GM18526 (cell line): ENCODE measurements around the gene UGT1A9.

ENCODE experiments used
- POLR2A ChIP-seq: IDR thresholded peaks from 3 replicates; pipeline ENCODE4 v1.6.1; 2011; ENCODE audit not compliant: insufficient read length; ENCODE audit errors: extremely low read depth

Gene UGT1A9

DNA sequence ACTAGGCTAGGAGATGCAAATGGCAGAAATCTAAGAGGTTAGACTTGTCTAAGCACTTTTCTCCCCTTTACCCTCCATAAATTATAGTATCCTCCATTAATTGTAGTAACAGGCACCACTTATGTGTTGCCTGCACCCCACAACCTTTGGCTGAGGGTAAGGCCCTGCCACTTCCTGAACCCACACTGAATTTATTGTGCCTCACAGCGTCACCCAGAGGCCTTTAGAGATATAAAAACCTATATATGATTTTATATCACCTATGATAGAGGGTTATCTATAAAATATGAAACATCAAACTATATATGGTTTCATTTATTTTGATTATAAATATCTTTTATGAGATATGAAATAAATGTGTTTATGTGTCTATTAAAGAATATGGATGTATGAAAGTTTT lies 2.6 kb downstream of the UGT1A9 start:
- no peak for TF ChIP-seq POLR2A

DNA sequence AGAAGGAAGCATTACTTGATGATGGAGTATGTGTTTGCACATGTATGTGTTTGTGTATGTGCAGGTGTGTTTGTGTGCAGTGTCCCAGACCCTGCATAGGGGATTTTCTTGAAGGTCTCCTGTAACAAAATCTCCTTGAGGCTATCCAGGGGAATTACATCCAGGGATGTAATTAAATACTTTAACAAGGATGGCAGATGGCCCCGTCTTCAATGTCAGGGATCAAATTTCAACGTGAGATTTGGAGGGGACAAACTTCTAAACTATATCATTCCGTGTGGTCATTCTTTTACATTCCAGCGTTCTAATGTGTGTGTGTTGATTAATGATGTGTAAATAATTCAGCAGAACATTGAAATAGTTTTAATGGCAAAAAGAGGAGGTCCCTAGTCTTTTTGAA lies 3.3 kb downstream of the UGT1A9 start:
- TF ChIP-seq POLR2A, result no peak

DNA sequence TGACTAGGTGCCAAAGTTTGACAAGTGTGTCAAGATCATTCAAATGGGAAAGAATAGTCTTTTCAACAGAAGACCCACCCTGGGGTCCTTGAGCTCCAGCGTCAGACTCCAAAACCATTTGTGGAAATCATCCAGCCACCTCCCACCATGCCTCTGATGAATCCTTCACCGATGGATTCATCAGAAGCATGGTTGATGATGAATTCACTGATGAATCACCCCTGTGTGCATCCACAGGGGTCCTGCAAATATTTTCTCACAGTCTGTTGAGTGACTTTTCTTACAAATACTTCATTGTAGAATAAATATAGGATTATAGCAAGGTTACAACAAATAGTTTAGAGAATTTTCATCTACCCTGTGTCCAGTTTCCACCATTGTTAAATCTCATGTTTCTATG lies 4.3 kb downstream of the UGT1A9 start:
- TF ChIP-seq POLR2A, result no peak

DNA sequence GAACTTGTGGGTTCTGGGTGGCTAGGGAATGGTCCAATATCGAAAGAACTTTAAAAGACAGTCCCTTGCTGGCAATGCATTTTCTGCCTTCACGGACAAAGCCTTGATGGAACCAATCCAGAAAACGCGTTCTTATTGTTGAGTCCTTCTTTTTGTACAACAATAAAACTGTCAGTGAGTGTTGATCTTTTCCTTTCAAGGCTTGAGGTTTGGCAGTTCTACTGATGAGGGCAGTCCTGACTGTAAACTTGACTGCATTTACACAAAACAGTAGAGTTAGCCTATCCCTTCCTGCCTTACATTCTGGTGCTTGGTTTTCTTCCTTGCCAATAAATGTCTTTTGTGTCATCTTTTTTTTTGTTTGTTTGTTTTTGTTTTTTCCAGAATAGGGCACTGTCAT lies 7.5 kb downstream of the UGT1A9 start:
- TF ChIP-seq POLR2A, result no peak

DNA sequence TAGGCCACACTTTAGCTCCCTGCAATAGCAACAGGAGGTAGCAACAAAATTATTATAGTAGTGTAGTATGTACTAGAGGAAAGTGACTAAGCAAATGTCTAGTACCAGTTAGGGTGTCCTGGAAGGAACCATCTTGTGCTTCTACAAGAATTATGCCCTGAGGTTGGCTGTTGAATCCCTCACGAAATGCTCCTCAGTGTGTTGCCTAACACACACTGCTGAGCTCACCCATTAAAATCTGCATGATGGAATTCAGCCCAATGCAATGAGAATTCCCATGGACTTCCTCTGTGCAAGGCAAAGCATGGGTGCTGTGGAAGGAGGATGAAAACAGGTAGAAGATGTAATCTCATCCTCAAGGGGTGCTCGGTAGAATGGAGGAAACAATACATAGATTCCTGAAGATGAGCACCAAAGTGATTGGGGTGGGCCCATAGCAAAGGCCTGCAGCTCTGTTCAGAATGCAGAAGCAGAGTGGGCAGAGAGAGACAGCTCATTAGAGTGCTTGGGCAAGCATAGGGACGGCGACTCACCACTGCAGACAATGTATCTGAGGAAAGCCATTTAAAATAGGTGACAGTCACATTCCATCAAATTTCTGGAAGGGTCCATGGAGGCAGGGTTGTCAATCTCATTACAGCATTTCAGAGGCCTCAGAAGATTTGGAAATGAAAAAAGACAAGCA lies 8.8 kb downstream of the UGT1A9 start:
- no peak for TF ChIP-seq POLR2A

DNA sequence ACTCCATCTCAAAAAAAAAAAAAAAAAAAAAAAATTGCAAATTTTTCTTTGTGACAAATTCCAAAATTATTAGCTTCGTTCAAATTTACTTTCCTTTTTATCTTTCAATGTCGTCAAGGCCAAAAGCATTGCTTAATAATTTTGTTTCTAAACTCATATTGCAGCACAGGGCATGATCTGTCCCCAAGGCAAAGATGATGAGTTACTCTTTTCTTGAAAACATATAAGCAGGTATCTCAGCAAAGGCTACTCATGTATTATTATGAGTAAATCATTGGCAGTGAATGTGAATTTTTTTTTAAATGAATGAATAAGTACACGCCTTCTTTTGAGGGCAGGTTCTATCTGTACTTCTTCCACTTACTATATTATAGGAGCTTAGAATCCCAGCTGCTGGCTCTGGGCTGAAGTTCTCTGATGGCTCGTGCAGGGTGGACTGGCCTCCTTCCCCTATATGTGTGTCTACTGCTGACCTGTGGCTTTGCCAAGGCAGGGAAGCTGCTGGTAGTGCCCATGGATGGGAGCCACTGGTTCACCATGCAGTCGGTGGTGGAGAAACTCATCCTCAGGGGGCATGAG lies 9.9 kb downstream of the UGT1A9 start, which contains the start of gene UGT1A7:
UGT1A7 (plus strand) TSS at position 381 of the 579 bp plus-strand sequence; CDS start at position 418, 37 bp downstream.
- no peak for TF ChIP-seq POLR2A

DNA sequence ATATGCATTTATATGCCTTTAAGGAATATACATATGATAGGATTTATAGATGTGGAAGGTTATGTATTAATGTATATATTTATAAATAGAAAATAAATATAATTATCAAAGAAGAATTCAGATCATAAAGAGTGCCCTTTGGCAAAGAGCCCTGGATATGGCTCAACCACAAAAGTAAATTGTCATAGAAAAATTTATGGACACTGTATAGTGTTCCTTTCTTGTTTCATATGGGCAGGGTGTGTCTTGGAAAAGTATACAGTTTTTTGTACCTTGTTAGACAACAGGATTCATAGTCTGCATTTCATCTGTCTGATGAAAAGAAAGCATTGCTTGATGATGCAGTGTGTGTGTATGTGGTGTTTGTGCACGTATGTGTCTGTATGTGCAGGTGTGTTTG lies 12.9 kb downstream of the UGT1A9 start:
- no peak for TF ChIP-seq POLR2A

DNA sequence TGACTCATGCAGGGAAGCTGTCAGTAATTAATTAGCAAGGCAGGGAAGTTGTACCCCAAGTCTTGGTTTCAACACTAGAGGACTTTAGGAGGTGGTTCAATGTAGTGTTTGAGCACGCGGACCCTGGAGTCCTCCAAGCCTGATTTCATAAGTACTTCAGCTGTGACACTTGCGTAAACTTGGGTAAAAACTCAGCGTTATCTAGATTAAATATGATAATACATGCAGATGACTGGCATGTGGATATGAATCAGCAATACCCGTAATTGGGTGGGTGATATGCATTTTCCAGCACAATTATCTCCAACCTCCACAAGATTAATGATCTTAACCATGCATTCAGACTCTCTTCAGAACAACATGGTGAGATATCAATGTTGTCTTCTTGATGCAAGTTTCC lies 15.2 kb downstream of the UGT1A9 start:
- TF ChIP-seq POLR2A, result no peak

DNA sequence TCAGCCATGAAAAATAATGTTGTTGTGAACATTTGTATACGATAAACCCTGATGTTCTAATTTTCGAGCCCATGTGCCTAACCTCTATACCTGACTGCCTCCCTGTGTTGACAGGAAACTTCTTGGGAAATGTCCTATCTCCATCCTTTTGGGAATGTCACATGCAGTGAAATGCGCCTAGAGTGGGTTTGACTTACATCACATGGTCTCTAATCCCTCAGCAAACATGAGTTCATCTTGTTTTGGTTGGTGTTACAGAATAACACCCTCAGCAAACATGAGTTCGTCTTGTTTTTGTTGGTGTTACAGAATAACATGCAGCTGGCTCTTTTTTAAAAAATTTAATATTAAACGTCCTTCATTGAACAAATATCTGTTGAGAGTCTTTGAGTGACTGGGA lies 16.6 kb downstream of the UGT1A9 start:
- no peak for TF ChIP-seq POLR2A

DNA sequence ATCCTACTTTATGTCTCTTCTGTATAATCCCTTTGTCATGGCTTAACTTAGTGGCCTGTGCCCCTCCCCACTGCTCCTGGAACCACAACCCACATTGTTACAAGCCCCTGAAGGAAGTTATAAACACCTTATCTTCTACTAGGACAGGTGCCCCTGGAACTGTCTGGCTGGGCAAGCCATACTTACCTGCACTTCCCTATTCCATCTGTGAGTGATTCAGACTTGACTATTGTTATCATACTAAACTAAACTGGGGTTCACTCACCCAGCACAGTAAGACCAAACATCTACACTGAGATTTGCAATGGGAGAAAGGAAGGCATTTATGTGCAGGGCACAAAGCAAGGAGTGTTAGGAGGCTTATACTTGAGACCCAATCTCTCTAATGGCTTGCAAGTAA lies 17.3 kb downstream of the UGT1A9 start:
- no peak for TF ChIP-seq POLR2A

DNA sequence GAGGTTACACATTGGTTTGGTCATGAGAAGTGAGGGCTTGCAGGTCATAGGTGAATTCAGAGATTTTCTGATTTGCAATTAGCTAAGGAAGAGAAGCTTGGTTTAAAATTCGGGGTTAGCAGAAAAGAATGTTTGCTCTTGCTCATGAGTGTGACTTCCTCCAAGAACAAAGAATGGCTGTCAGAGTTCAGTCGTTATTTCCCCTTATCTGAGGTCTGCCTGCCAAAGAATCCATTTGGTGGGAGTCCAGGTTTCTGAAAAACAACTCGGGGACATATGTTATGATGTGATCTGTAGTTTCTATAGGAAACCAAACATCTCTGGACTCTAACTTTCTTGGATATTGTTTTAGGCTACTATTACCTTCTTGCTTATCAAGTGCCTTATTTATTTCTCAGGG lies 17.8 kb downstream of the UGT1A9 start:
- TF ChIP-seq POLR2A, result no peak

DNA sequence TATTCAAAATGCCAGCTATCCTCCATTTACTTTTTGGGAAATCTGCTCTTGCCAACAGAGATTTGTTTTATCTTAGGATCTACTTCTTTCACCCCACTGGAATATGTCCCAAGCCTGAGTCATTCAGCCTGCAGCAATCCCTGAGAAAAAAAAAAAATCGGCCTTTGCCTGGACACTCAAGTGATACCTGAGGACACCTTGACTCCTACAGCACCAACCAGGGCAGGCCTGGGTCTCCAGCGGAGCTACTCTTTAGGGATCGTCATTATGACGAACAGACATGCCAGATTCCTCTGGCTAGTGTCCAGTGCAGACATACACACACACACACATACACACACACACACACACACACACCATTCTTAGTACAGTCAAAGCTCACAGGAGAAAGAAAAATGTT lies 18.7 kb downstream of the UGT1A9 start:
- no peak for TF ChIP-seq POLR2A

DNA sequence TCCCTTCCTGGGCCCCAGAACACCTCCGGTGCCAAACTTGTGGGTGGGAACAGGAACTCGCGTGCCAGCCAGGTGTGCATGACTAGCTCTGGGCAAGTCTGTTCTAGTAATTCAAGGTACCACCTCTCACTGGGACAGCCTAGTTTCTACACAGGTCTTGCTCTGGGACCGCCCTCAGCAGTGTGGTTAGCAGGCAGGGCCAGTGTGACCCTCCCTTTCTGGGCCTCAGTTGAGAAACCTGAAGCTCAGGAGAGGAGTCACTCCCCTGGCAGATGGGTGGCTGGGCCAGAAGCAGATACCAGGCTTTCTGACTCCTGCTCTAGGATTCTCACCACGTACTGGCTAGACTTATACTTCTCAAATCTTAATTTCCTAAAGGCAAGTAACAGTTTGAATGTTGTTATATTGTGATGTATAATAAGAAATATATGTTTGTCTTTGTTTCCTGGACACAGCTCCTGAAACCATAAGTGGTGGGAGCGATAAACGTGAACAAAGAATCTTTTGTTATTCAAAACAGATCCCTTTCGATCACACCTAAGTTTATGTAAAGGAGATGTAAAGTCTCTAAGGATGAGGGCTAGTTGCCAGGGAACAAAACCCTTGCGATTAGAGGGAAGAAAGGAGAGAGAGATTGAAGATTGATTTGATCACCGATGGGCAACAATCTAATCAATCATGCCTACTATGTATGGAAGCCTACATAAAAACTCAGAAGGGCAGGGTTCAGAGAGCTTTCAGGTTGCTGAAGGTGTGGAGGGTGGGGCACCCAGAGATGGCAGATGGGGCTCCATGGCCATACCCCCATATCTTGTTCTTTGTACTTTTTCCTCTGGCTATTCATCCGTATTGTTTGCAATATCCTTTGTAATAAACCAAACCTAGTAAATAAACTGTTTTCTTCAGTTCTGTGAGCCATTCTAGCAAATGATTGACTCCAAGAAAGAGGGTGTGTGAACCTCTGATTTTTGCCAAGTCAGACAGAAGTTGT lies 20.0 kb downstream of the UGT1A9 start:
- TF ChIP-seq POLR2A, result no peak

DNA sequence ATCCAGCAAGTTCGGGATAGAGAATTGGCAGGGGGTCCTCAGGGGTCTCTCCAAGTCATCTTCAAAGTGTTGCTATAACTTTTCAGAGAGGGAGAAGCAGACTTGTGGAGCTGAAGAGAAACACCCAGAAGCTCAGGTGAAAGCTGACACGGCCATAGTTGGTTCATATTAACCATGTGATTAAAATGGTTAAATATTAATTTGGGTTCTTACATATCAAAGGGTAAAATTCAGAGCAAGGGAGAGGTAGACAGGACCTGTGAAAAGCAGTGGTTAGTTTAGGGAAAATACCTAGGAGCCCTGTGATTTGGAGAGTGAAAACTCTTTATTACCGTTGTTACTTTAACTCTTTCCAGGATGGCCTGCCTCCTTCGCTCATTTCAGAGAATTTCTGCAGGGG lies 20.9 kb downstream of the UGT1A9 start, which contains the start of gene UGT1A6:
UGT1A6 (plus strand) TSS at position 243 of the 400 bp plus-strand sequence; CDS start at position 358, 115 bp downstream.
- no peak for TF ChIP-seq POLR2A

DNA sequence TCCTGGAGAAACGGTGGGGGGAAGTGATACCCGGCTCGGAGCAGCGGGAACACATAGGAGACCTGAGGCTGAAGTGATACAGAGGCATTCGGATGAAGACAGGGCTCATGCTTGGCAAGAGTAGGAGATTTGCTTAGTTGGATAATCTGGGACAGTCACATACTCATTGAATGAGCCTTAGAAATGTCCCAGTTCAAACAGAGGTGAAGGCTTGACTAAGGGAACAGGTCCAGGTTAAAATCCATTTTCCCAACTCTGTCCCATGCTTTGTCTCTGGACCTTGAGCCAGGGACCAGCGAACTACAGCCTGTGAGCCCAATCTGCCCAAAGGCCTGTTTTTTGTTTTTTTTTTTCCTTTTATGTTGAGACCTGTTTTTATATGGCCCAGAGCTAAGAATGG lies 22.3 kb downstream of the UGT1A9 start:
- no peak for TF ChIP-seq POLR2A

DNA sequence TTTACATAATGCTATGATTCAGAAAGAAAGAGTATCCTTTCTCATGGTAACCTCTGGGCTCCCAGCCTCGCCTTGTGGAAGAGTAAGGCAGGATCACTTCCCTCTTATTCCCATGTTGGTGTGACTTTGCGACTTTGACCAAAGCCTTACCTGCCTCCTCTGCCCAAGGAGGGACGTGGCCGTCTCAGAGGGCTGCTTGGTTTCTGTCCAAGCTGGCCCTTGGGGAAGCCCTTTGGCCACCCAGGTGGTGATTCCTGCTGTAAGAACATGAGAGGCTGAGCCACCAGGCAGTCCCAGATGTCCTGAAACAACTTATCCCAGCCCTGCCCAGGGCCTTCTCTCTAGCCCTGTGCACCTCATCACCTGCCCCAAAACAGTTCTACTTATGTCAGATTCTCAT lies 27.0 kb downstream of the UGT1A9 start:
- TF ChIP-seq POLR2A, result no peak
